NK-92 (cell line): ENCODE measurements around the gene WDR90.
"Not testable (repeated sequence)": the region's sequence is repeated elsewhere in the genome, so short reads cannot be mapped to it uniquely, and the experiment has no call there.

Source experiments
- DNase-seq: peaks from one replicate; lab custom pipeline; 2025; ENCODE audit not compliant: unreplicated experiment; lab: John Stamatoyannopoulos, UW

The WDR90 gene

GRCh38 chr16:684961-685696 lies 36.0 kb downstream of the WDR90 start:
- no peak for DNase-seq

GRCh38 chr16:685967-686366 lies 36.8 kb downstream of the WDR90 start:
- DNase-seq = no peak

DNA sequence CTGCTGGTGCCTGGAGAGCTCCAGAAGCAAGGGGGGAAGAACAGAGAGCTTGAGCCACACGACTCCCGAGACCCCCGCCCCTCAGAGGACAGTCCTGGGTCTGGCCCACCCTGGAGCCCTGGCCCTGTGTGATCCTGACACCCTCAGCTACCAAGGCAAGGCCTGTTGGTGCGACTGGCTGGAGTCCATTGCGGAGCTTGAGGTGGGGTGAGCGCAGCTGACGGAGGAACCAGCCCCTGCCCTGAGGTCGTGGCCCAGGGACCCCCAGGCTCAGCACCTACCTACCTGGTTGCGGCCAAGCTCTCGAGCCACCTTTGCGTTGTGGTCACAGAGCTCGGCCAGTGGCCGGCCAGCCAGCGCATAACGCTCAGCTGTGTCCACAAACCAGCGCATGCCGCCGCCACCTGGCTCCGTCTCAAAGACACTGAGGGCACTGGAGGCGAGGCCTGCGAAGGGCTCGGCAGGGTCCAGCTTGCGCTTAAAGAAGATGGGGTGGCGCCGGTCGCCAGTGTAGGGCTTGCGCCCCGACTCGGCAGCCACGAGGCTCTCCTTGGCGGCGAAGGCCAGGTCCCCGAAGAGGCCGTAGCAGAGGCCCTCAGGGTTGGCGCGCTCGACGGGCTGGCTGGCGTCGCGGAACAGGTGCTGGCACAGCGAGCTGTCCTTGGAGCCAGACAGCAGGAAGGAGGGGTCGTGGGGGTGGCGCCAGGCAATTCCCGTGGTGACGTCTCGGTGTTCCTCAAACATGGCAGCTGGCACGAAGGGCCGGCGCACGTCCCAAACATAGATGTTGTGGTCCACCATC lies 37.5 kb downstream of the WDR90 start:
- no peak for DNase-seq

DNA sequence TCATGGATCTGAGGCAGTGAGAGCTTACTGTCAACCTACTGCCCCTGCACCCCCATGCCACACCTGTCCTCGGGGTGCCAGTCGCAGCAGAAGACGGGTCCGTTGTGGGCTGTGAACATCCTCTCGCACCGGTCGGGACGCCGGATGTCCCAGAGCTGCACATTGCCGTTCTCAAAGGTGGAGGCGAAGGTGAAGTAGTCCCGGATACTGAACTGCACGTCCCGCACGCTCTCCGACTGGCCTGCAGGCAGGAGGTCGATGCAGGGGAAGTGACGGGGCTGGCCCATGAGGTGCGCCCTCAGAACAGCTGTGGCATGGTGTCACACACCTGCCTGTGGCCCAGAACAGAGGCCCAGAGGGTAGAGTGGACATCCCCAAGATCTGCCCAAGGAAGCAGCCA lies 38.3 kb downstream of the WDR90 start:
- DNase-seq = no peak

GRCh38 chr16:689175-689897 lies 40.2 kb downstream of the WDR90 start:
- no peak for DNase-seq

DNA sequence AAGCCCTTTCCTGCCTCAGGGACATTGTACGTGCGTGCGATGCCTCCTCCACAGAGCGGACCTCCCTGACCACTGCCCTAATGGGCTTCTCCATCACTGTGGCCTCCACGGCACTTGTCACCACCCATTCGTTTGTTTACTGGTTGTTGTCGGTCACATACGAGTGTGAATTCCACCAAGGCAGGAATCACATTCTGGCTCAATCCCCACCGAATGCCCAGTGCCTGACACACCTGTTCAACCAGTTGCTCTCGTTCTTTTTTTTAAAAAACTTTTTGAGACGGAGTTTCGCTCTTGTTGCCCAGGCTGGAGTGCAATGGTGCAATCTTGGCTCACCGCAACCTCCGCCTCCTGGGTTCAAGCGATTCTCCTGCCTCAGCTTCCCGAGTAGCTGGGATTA lies 42.1 kb downstream of the WDR90 start:
- not testable (repeated sequence) for DNase-seq

GRCh38 chr16:692356-693108 lies 43.4 kb downstream of the WDR90 start:
- no peak for DNase-seq

DNA sequence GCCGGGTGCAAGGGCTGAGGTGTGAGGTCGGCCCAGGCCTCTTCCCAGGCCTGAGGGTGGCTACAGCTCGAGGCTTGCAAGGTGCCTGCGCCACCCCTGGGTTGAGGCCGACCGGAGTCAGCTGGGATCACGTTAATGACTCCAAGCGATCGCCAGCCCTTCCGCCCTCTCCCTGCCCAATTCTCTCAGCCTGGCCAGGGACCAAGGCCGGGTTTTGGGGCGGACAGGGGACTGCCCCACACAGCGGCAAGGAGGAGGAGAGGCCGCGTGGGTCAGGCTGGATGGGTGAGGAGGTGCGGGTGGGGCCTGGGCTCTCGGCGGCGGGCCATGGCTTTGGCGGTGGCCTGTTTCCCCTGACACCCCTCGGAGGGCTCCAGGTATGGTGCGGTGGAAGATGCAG lies 44.2 kb downstream of the WDR90 start:
- DNase-seq = no peak

DNA sequence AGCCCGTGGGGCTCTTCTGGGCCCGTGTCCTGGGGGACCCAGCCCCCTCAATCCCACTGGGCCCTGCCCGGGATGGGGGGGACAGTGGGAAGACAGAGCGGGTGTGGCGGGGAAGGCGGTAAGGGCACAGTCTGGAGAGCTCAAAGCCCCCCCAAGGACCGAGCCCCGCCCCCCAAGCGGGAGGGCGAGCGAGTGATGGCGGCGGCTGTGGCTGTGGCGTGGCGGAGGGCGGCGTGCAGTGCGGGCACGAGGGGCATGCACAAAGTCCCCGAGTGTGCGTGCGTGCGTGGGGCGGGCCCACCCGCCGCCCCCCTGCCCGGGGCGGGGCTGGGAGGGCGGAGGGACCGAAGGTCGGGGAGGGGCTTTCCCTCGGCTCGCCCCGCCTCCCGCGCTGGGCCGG lies 44.6 kb downstream of the WDR90 start:
- no peak for DNase-seq

GRCh38 chr16:694187-694862 lies 45.2 kb downstream of the WDR90 start:
- DNase-seq = no peak

DNA sequence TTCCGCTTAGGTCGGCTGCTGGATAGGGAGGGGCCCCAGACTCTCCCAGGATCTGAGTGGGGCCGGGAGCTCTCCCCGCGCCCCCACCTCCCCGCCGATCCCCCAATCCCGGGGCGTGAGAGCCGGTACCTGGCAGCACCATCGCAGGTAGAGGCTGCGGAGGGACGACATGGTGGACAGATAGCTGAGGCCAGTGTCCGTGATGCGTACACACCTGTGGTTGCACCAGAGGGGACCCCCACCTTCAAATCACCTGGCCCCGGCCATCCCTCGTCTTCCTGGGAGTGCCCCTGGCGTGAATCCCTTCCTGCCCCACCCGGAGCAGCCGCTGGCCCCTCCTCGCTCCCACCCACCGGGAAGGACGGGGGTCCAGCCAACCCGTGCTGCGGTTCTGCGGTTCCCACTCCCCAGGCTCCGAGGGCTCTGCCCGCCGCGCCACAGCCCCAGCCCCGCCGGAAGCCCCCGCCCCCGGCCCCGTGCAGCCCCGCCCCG lies 45.7 kb downstream of the WDR90 start:
- no peak for DNase-seq

- DNase-seq = no peak
Observed at GRCh38 chr16:695355-696089, 46.4 kb downstream of the WDR90 start.

GRCh38 chr16:698911-699671 lies 49.9 kb downstream of the WDR90 start:
- no peak for DNase-seq

DNA sequence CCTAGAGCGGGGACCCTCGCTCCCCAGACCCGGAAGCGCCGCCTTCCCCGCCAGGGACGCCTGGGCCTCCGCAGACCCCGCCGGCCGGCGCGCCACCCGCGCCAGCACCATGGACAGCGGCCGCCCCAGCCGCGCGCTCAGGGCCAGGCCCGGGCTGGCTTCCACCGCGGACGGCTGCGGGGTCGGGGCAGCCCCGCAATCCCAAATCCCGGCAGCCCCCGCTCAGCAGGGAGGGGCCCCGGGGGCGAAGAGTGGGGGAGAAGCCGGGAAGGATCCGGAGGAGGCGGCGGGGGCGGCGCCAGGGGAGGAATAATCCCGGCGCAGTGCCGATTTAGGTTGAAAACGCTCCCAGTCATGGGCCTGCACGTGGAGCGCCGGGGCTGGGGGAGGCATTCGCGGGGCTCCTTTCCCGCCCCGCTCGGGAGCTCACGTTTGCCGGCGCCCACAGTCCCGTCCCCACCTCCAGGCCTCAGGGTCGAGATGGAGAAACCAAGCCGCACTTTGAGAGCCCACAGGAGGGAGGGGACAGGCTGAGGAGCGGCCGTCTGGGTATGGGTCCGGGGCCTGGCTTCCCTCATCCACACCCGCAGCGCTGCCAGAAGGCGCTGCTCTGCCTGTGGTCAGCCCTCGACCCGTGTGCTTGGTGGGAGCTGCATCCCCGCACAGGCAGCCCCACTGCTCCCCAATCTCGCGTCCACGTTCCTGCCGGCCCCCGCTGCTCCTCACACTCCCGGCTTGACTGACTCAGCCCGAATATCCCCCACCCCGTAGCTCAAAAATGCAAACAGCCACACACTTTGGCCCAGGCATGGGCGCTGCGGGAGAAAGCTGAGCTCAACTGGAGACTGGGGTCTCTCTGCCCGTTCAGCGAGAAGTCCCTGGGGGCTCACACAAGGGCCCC lies 51.8 kb downstream of the WDR90 start:
- no peak for DNase-seq

DNA sequence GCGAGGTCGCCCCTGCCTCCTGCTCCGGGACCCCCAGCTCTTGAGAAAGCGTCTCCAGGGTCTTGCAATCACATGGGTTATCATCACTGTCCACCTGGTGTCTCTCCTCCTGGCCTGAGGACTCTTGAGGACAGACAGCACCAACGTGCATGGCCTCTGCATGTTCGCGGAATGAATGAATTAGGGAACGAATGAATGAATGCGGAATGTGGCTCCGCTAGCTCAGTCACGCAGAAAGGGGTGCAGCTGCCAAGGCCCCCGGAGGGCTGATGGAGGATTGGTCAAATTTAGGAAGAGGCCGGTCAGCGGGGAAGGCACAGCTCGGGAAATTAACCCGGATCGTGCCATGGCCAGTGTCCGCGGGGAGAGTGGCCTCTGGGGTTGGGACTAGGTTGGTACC lies 53.2 kb downstream of the WDR90 start:
- no peak for DNase-seq

DNA sequence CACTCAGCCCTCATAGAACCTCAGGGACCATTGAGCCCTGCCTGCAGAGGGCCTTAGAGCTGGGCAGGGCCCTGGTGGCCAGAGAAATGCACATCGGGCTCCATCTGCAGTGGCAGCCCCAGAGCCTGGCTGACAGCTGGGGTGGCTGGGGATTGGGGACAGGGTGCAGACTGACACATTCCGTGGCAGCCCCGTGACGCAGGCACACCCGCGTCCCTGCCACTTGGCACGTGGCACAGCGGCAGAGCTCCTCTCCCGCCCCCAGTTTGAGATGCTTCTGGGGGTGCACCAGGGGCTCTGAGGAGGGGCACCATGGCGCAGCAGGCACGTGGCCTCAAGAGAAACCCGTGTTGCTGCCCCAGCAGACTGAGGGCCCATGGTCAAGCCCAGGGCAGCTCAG lies 54.2 kb downstream of the WDR90 start:
- DNase-seq = no peak

- no peak for DNase-seq
Observed at GRCh38 chr16:704047-704446, 54.9 kb downstream of the WDR90 start.
